GM10847 (cell line): ENCODE results near the gene XPO6.

Source experiments
- POLR2A ChIP-seq: IDR thresholded peaks from 2 replicates; pipeline ENCODE4 v1.6.1; 2011; ENCODE audit not compliant: insufficient read length; ENCODE audit errors: extremely low read depth

Gene XPO6

GRCh38 chr16:28151180-28151579 lies 60.6 kb downstream of the XPO6 start:
- TF ChIP-seq POLR2A: no peak

GRCh38 chr16:28149011-28149888 lies 62.5 kb downstream of the XPO6 start:
- TF ChIP-seq POLR2A: no peak

GRCh38 chr16:28146536-28146935 lies 65.2 kb downstream of the XPO6 start:
- no peak for TF ChIP-seq POLR2A

GRCh38 chr16:28145796-28146195 lies 66.0 kb downstream of the XPO6 start:
- TF ChIP-seq POLR2A: no peak

- no peak for TF ChIP-seq POLR2A
These were observed 70.8 kb downstream of the XPO6 start for GRCh38 chr16:28140788-28141618.

- TF ChIP-seq POLR2A: no peak
These were observed 72.2 kb downstream of the XPO6 start for GRCh38 chr16:28139530-28139929.

GRCh38 chr16:28136751-28137434 lies 74.9 kb downstream of the XPO6 start:
- TF ChIP-seq POLR2A: no peak

GRCh38 chr16:28133666-28134065 lies 78.1 kb downstream of the XPO6 start:
- TF ChIP-seq POLR2A: no peak

GRCh38 chr16:28131743-28132393 lies 79.9 kb downstream of the XPO6 start:
- TF ChIP-seq POLR2A: no peak

GRCh38 chr16:28131181-28131580 lies 80.6 kb downstream of the XPO6 start:
- no peak for TF ChIP-seq POLR2A

GRCh38 chr16:28130099-28131088 lies 81.4 kb downstream of the XPO6 start:
- TF ChIP-seq POLR2A: no peak

GRCh38 chr16:28126684-28127620 lies 84.8 kb downstream of the XPO6 start:
- no peak for TF ChIP-seq POLR2A

GRCh38 chr16:28125592-28125991 lies 86.2 kb downstream of the XPO6 start:
- TF ChIP-seq POLR2A: no peak

- no peak for TF ChIP-seq POLR2A
These were observed 90.2 kb downstream of the XPO6 start for GRCh38 chr16:28121527-28121926.
